Brain microvascular endothelial cell (primary cell): Measurements from ENCODE around the gene CLIP2.
A peak's percentile ranks its signal among the peaks of the same experiment; 100 is the strongest.
"Not testable (repeated sequence)": the region's sequence is repeated elsewhere in the genome, so short reads cannot be mapped to it uniquely, and the experiment has no call there.

ENCODE experiments used
- DNase-seq: peaks from one replicate; pipeline ENCODE4 v3.0.0-alpha.2; 2020
- H3K27ac ChIP-seq: fragments of 250-450 bp; sonication (Bioruptor Pico); 2 replicates; pipeline ENCODE4 v1.5.1; 2020; ENCODE audit warnings: mild to moderate bottlenecking, moderate library complexity
- H3K27me3 ChIP-seq: fragments of 250-450 bp; sonication (Bioruptor Pico); replicated peaks from 2 replicates; pipeline ENCODE4 v1.5.1; 2020; ENCODE audit warnings: mild to moderate bottlenecking
- H3K36me3 ChIP-seq: fragments of 250-450 bp; sonication (Bioruptor Pico); replicated peaks from 2 replicates; pipeline ENCODE4 v1.5.1; 2020; ENCODE audit warnings: mild to moderate bottlenecking
- H3K4me3 ChIP-seq: 2 replicates; pipeline ENCODE4 v1.5.1; 2011; ENCODE audit warnings: low read depth, mild to moderate bottlenecking, control low read depth, low read length, moderate library complexity
- in situ Hi-C: cut with HindIII; loops from 2 replicates; pipeline ENCODE4 v1.10.0; 2017; ENCODE audit warnings: low sequenced_read_pairs, low pct_ligation_motif_present
- TF ChIP-seq, protein P1 (sequence below): IDR thresholded peaks from 2 replicates; pipeline ENCODE4 v1.5.1; 2011; ENCODE audit warnings: low read depth, mild to moderate bottlenecking, moderate library complexity, low read length, control low read depth, inconsistent platforms; ENCODE audit errors: missing control alignments

The CLIP2 gene

DNA sequence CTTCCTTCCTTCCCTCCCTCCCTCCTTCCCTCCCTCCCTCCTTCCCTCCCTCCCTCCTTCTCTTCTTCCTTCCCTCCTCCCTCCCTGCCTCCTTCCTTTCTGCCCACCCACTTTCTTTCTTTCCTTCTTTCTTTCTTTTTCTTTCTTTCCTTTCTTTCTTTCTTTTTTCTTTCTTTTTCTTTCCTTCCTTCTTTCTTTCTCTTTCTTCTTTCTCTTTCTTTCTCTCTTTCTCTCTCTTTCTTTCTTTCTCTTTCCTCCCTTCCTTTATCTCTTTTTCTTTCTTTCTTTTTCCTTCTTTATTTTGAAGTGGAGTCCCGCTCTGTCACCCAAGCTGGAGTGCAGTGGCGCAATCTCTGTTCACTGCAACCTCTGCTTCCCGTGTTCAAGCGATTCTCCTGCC is 130.8 kb downstream of the CLIP2 start:
- DNase-seq, result no peak
- in situ Hi-C loops, result loop anchor here (25.0 kb wide), 2 partner anchors 142 to 358 kb away; no protein-coding TSS in a partner anchor

DNA sequence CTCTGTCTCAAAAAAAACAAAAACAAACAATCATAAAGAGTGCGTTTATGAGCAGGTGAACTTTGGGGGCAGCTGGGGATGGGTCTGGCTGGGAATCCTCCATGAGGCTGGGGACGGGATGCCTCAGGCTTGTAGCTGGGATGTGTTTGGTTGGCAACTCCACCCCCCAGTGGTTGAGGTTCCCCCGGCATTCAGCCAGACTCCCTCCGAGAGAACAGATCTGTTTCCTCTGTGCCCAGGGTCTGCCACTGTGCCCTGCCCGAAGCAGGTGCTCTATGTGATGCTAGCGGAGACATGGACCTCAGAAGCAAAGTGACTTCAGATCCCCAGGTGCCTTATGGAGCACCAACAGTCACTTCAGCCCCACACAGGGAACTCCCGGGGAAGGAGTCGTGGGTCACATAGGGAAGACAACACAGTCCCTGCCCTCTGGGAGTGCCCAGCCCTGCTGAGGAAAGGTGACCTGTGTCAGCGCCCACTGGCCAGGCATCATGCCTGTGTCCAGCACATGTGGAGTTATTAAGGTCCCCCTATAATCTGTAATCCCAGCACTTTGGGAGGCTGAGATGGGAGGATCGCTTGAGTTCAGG is 135.2 kb downstream of the CLIP2 start:
- H3K36me3 ChIP-seq, result no peaks in the 10 kb centered on the region
- no peaks in the 10 kb centered on the region for H3K27me3 ChIP-seq
- DNase-seq, result no peak
- in situ Hi-C loops, result loop anchor here (25.0 kb wide), 2 partner anchors 138 to 362 kb away; no protein-coding TSS in a partner anchor
- TF ChIP-seq, protein P1, sequence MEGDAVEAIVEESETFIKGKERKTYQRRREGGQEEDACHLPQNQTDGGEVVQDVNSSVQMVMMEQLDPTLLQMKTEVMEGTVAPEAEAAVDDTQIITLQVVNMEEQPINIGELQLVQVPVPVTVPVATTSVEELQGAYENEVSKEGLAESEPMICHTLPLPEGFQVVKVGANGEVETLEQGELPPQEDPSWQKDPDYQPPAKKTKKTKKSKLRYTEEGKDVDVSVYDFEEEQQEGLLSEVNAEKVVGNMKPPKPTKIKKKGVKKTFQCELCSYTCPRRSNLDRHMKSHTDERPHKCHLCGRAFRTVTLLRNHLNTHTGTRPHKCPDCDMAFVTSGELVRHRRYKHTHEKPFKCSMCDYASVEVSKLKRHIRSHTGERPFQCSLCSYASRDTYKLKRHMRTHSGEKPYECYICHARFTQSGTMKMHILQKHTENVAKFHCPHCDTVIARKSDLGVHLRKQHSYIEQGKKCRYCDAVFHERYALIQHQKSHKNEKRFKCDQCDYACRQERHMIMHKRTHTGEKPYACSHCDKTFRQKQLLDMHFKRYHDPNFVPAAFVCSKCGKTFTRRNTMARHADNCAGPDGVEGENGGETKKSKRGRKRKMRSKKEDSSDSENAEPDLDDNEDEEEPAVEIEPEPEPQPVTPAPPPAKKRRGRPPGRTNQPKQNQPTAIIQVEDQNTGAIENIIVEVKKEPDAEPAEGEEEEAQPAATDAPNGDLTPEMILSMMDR, result no peak
- H3K27ac ChIP-seq, result no peak overlapping the region
- H3K4me3 ChIP-seq, result no peak overlapping the region

More for the DNA sequence above, 130.8 kb downstream of the CLIP2 start:
- TF ChIP-seq, protein P1, result no peak
- Histone ChIP-seq H3K36me3 (no peaks in the 10 kb centered on the region), H3K4me3 (no peak overlapping the region), H3K27me3 (no peaks in the 10 kb centered on the region), H3K27ac (no peak overlapping the region)

DNA sequence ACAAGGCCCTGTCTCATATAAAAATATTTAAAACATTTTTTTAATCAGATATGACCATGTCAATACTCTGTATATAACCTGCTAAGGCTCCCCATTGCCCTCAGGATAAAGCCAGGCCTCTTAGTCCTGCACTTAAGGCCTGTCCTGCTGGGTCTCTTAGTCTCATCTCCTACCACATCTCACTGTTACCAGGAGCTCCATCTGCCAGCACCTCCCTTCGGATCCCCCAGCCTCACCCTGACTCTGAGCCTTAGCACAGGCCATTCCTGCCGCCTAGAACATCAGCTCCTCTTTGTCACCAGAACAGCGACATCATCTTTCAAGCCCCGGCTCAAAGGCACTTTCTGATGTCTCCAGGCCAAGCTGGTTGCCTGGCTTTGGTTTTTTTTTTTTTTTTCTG is 138.8 kb downstream of the CLIP2 start:
- Histone ChIP-seq H3K4me3 (no peak overlapping the region), H3K27me3 (no peaks in the 10 kb centered on the region), H3K27ac (no peak overlapping the region), H3K36me3 (no peaks in the 10 kb centered on the region)
- TF ChIP-seq, protein P1, result no peak
- no peak for DNase-seq
- in situ Hi-C loops, result no loop called here

DNA sequence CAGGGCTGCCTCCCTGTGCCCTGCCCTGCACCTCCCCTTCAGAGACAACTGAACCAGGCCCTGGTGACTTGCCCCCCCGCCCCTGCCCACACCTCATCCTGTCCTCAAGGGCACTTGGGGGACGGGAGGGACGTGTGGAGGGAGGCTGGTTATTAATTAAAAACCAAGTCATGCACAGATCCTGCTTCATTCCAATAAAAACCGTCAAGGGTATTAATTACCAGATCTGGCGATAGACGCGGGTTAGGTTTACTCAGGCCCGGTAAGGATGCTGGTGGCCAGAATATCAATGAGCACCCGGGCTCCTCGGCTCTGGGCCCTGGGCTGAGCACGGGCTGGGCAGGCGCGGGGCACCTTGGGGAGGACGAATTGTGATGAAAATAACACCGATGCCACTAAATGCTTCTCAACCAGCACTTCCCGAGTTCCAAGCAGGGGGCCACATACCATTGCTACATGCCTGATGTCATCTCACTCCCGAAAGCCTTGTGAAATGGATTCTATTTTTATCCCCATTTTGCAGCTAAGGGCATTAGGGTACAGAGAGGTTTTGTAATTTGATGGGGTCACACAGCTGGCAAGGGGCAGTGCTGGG is 140.0 kb downstream of the CLIP2 start:
- TF ChIP-seq, protein P1, result peak; percentile 16
- H3K27ac ChIP-seq, result no peak overlapping the region
- in situ Hi-C loops, result no loop called here
- H3K36me3 ChIP-seq, result no peaks in the 10 kb centered on the region
- peak; percentile 68 for DNase-seq
- H3K27me3 ChIP-seq, result no peaks in the 10 kb centered on the region
- H3K4me3 ChIP-seq, result no peak overlapping the region

DNA sequence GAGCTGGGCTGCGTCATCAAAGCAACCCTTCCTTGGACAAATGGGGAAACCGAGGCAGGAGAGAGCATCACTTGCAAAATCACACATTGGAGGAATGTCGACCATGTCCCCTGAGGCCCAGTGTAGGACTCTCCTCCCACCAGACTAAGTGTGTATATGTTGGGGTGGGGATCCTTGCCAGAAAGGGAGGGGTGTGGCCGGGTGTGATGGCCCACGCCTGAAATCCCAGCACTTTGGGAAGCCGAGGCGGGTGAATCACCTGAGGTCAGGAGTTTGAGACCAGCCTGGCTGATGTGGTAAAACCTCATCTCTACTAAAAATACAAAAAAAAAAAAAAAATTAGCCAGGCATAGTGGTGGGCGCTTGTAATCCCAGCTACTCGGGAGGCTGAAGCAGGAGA is 141.2 kb downstream of the CLIP2 start:
- DNase-seq, in situ Hi-C loops, H3K27ac ChIP-seq, H3K4me3 ChIP-seq, H3K36me3 ChIP-seq, H3K27me3 ChIP-seq: not testable (repeated sequence)

DNA sequence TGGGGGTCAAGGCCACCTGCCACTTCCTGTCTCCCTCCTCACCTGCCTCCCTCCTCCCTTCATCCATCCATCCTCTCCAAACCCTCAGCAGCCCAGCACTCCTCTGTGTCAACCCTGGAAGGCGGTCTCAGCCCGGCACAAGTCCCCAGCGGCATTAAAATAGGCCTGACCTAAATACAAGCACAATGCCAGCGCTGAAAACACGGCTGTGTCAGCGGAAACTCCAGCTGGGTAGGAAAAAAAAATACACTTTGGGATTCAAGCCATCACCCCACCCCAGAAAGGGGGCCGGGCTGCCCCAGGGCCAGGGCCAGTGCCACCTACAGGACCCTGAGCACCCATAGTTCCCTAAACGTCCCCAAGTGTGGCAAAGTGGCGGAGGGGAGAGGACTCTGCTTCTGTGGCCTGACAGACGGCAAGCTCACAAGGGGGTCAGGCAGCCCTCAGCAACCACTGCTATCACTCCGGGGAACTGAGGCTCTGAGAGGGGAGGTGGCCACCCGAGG is 141.8 kb downstream of the CLIP2 start:
- H3K36me3 ChIP-seq, result no peaks in the 10 kb centered on the region
- no peak for DNase-seq
- in situ Hi-C loops, result no loop called here
- no peaks in the 10 kb centered on the region for H3K27me3 ChIP-seq
- H3K4me3 ChIP-seq, result no peak overlapping the region
- no peak overlapping the region for H3K27ac ChIP-seq
- TF ChIP-seq, protein P1, result no peak

DNA sequence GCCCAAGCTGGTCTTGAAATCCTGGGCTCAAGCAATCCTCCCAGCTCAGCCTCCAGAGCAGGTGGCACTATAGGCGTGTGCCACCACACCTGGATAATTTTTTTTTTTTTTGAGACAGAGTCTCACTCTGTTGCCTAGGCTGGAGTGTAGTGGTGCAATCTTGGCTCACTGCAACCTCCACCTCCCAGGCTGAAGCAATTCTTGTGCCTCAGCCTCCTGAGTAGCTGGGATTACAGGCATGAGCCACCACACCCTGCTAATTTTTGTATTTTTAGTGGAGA is 148.0 kb downstream of the CLIP2 start:
- H3K27ac ChIP-seq, H3K4me3 ChIP-seq, H3K27me3 ChIP-seq, DNase-seq, H3K36me3 ChIP-seq, in situ Hi-C loops: not testable (repeated sequence)
